Left hindlimb (tissue), 1 donor: ENCODE data around the gene HOXA2.

Experiments
- DNase-seq: peaks from one replicate; pipeline ENCODE4 v3.0.0-alpha.2; 2018

Gene HOXA2

DNA sequence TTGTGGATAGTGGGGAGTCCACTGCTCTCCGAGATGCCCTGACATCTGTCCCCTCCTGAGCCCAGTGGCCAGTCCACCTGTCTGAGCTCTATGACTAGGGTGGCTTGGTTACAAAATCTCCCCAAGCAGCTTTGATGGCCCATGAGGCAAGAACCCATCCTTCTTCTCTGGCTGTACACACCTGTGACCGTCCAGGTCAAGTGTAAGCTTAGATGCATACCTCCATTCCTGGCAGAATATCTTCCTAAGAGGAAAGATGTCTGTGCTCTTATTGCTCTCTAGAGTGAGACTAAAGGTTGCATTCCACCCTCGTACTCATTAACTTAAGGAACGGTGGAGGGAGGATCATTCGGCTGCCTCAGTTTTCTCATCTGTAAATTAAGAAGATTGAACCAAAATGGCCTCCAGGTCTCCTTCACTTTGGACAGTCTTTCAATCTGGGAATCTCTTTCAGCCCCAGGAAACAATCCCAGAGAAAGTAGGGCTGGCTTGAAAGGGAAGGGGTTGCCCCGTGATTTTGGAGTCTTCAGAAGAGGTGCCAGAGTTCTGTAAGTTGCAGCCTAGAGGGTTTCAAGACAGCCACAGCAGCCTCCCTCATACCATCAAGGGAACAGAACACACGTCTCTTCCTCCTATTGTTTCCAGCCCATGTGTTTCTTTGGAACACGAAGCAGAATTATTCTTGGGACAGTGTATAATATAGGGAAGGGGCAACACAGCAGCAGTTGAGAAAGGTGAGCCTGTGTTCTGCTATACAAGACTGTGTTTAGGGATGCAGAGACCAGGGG, 22.6 kb upstream of the HOXA2 start:
- no peak for DNase-seq

GRCh38 chr7:27124096-27124901, 21.8 kb upstream of the HOXA2 start:
- no peak for DNase-seq

GRCh38 chr7:27123477-27124053, 21.1 kb upstream of the HOXA2 start:
- DNase-seq = no peak

DNA sequence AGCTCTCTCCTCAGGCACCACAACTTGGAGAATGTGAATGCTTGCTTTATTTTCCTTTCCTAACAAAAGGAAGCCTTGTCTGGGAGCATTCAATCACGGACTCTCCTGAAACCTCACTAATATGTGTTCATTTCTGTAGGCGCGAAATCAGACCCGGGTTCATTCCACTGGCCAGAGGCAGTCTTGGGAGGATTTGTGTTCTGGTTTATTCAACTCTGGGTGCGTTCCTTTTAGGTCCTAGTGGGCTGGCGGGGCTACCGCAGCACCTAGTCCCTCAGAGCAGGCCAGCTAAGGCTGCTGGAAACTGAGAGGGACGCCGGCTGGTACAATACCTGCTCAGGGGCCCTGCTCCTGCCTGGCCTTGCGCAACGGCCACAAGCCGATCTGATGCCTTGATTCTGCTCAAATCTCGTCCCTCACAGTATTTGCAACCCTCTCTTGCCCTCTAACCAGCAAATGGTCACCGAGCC, 20.6 kb upstream of the HOXA2 start:
- DNase-seq = no peak

- peak; percentile 27 for DNase-seq
These were observed 19.8 kb upstream of the HOXA2 start for GRCh38 chr7:27122077-27122910.

GRCh38 chr7:27121684-27122076, 19.2 kb upstream of the HOXA2 start:
- no peak for DNase-seq

- no peak for DNase-seq
These were observed 17.0 kb upstream of the HOXA2 start for GRCh38 chr7:27119412-27119911.

GRCh38 chr7:27118580-27118979, 16.1 kb upstream of the HOXA2 start:
- no peak for DNase-seq

DNA sequence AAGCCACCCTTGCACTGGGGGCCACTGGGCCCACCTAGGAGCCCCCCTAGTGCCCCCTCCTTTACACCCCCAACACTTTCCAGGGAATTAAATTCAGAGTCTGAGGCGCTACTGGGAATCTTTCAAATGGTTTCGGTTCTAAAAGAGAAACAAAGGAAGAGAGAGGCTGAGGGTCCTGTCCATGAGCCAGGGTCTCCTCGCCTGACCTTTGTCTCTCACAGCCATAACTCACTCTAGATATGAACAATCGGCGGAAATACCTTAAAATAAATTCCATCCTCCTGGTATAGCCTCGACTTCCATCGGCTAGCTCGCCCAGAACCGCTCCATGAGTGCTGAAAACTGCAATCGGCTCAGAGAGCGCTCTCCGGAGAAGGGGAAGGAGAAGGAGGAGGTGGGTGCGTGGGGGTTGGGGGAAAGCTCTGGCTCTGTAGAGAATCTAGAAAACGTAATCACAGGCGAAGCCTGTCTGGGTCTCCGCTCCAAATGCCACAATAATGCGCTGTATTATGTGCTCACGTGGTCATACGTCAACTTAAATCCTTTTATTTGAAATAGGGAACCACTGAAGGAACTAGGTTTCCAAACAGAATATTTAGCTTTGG, 15.5 kb upstream of the HOXA2 start:
- DNase-seq = no peak

- DNase-seq = no peak
These were observed 14.7 kb upstream of the HOXA2 start for GRCh38 chr7:27116962-27117886.

- DNase-seq = peak; percentile 34
These were observed 13.8 kb upstream of the HOXA2 start for GRCh38 chr7:27116031-27116961.

DNA sequence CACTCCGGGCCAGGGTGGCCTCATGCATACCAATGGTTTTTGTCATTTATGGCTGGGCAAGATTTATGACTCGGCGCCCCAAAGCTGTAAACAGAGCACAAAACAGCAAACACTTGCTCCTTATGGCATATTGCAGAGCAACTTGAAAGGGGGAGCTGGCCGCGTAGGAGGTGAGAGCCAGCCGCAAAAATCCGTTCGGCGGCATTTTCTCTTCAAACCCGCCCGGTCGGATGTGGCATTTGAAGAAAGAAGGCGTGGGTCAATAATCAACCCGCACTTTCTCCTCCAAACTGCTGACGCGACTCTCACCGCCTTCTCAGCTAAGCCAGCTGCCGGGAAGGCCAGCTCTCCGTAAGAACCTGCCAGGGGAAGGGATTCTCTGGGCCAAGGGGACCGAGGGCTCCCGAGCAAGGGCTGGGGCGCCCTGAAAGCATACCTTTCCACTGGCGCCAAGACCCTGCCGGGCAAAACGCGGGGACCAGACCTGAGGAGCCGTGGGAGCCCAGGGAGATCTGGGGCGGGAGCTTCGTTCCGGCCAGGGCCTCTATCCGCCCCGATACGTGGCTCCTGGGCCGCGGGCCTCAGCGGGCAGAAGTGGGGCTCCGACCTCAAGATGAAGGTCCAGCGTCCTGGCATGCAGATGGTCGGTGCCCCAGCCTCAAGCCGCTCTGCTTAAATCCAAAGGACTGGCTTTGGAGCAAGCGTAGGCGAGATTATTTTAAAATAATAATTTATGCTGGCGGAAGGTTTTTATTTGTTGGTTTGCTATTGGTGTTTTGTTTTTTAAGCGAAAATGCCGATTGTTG, 12.9 kb upstream of the HOXA2 start:
- DNase-seq = peak; percentile 47

- no peak for DNase-seq
These were observed 12.4 kb upstream of the HOXA2 start for GRCh38 chr7:27114881-27115220.

GRCh38 chr7:27113991-27114769, 11.7 kb upstream of the HOXA2 start:
- DNase-seq = peak; percentile 67

GRCh38 chr7:27112955-27113949, 10.8 kb upstream of the HOXA2 start:
- peak; percentile 77 for DNase-seq

- DNase-seq = no peak
These were observed 9.9 kb upstream of the HOXA2 start for GRCh38 chr7:27112361-27112760.

DNA sequence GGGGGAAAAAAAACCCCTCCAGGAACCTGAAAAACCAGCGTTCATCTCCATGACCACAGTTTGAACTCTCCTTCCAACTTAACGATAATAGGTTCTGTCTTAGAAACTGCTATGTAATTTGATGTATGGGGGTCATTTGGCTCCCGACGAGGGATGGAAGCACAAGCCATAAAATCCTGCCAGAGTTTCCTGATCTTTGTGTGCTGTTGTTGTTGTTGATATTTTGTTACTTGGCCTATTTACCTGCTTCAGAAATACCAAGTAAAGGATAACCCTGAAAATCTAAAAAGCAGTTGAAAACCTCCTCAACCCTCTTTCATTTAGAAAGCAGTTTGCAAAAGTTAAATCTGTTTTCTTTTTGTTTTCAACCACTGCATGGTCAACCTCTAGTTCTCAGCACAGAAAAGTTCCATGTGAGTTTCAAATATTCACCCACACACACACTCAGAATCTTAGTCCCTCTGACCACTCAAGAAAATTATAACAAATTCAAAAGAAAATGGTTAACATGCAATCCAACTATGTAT, 9.3 kb upstream of the HOXA2 start:
- no peak for DNase-seq
